Hepatocyte (in vitro differentiated cells): Measurements from ENCODE around the gene HTT. TPM values are rescaled to one million over a fixed set of nuclear protein-coding genes. Genes with fewer than 3 reads are reported as not detected.
"Not testable (repeated sequence)": the region's sequence is repeated elsewhere in the genome, so short reads cannot be mapped to it uniquely, and the experiment has no call there.

Experiments used
- DNase-seq: peaks from one replicate; pipeline ENCODE4 v3.0.0-alpha.2; 2016; ENCODE audit warnings: low spot score
- H2AFZ ChIP-seq: fragments of 200-600 bp; sonication (generic); 2 replicates; pipeline ENCODE4 v1.6.0; 2016; ENCODE audit warnings: antibody characterized with exemption, mild to moderate bottlenecking
- H3K27ac ChIP-seq: fragments of 200-600 bp; sonication (generic); 2 replicates; pipeline ENCODE4 v1.5.1; 2016; ENCODE audit warnings: mild to moderate bottlenecking
- H3K27me3 ChIP-seq: fragments of 200-600 bp; sonication (generic); 2 replicates; pipeline ENCODE4 v1.6.1; 2016
- H3K36me3 ChIP-seq: fragments of 200-600 bp; sonication (generic); replicated peaks from 2 replicates; pipeline ENCODE4 v1.5.1; 2016; ENCODE audit warnings: low read depth; ENCODE audit not compliant: insufficient read depth
- H3K4me1 ChIP-seq: fragments of 200-600 bp; sonication (generic); 2 replicates; pipeline ENCODE4 v1.5.1; 2016; ENCODE audit warnings: mild to moderate bottlenecking, moderate library complexity; ENCODE audit not compliant: insufficient read depth
- H3K4me2 ChIP-seq: fragments of 200-600 bp; sonication (generic); 2 replicates; pipeline ENCODE4 v1.6.0; 2016
- H3K4me3 ChIP-seq: fragments of 200-600 bp; sonication (generic); 2 replicates; pipeline ENCODE4 v1.5.1; 2016; ENCODE audit warnings: mild to moderate bottlenecking
- H3K79me2 ChIP-seq: fragments of 200-600 bp; sonication (generic); 2 replicates; pipeline ENCODE4 v1.6.0; 2017; ENCODE audit warnings: mild to moderate bottlenecking
- H3K9me2 ChIP-seq: fragments of 200-600 bp; sonication (generic); replicated peaks from 2 replicates; pipeline ENCODE4 v1.6.0; 2017; ENCODE audit warnings: mild to moderate bottlenecking; ENCODE audit not compliant: insufficient read depth
- H3K9me3 ChIP-seq: fragments of 200-600 bp; sonication (generic); 2 replicates; pipeline ENCODE4 v1.5.1; 2016; ENCODE audit warnings: low read depth, mild to moderate bottlenecking
- H4K20me1 ChIP-seq: fragments of 200-600 bp; sonication (generic); 2 replicates; pipeline ENCODE4 v1.6.0; 2016; ENCODE audit warnings: mild to moderate bottlenecking; ENCODE audit not compliant: insufficient read depth, poor library complexity, severe bottlenecking
- EZH2 ChIP-seq: fragments of 200-600 bp; sonication (generic); IDR thresholded peaks from 2 replicates; pipeline ENCODE4 v1.6.1; 2016; ENCODE audit warnings: antibody characterized with exemption, mild to moderate bottlenecking, borderline replicate concordance
- EZH2phosphoT487 ChIP-seq: fragments of 200-600 bp; sonication (generic); IDR thresholded peaks from one replicate; pipeline ENCODE4 v1.6.1; 2018; ENCODE audit warnings: antibody characterized with exemption, mild to moderate bottlenecking, low read depth, moderate library complexity; ENCODE audit not compliant: unreplicated experiment, severe bottlenecking
- WGBS: methylation state at CpG from one replicate; pipeline ENCODE4 v1.1.6; 2016; ENCODE audit warnings: low lambda C conversion rate; ENCODE audit errors: missing lambda C conversion rate; 5-methylcytosine and 5-hydroxymethylcytosine counted together
- polyA plus RNA-seq: library from polyadenylated mRNA; unstranded; fragments of >200 nt; fragmentation: Nextera tagmentation; extraction: Ambion mirVana; gene quantifications from 2 replicates; pipeline ENCODE4 v1.2.1, GENCODE V29; 2016
- total RNA-seq: library from RNA; depleted of rRNA; stranded (reverse); fragments of >200 nt; gene quantifications from 2 replicates; pipeline ENCODE4 v1.2.3, GENCODE V29; 2014
- TF ChIP-seq, protein P1 (sequence below): fragments of 200-600 bp; sonication (generic); IDR thresholded peaks from 2 replicates; pipeline ENCODE4 v1.5.1; 2016; ENCODE audit warnings: antibody characterized with exemption, mild to moderate bottlenecking; ENCODE audit not compliant: poor library complexity

The HTT gene
- total and polyA plus RNA-seq, 2 experiments from 2014 or later = 12.4 to 33.9 TPM

- Histone ChIP-seq H3K4me1 (no peaks in the 10 kb centered on the region), H3K4me2 (no peak overlapping the region), H3K9me3 (peaks cover 6% of the 10 kb centered on the region), H3K27me3 (no peaks in the 10 kb centered on the region), H2AFZ (no peak overlapping the region), H3K79me2 (peaks cover 7% of the 10 kb centered on the region), H3K9me2 (no peaks in the 10 kb centered on the region), H4K20me1 (no peaks in the 10 kb centered on the region), H3K4me3 (no peak overlapping the region), H3K27ac (no peak overlapping the region), H3K36me3 (peaks cover 10% of the 10 kb centered on the region)
- no peak for DNase-seq
- TF ChIP-seq EZH2 (no peak), EZH2phosphoT487 (no peak)
- TF ChIP-seq, protein P1, sequence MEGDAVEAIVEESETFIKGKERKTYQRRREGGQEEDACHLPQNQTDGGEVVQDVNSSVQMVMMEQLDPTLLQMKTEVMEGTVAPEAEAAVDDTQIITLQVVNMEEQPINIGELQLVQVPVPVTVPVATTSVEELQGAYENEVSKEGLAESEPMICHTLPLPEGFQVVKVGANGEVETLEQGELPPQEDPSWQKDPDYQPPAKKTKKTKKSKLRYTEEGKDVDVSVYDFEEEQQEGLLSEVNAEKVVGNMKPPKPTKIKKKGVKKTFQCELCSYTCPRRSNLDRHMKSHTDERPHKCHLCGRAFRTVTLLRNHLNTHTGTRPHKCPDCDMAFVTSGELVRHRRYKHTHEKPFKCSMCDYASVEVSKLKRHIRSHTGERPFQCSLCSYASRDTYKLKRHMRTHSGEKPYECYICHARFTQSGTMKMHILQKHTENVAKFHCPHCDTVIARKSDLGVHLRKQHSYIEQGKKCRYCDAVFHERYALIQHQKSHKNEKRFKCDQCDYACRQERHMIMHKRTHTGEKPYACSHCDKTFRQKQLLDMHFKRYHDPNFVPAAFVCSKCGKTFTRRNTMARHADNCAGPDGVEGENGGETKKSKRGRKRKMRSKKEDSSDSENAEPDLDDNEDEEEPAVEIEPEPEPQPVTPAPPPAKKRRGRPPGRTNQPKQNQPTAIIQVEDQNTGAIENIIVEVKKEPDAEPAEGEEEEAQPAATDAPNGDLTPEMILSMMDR = no peak
- WGBS = 89% methylated on average over 4 of the region's 4 CpGs
Measured at GRCh38 chr4:3157366-3157765, 82.9 kb downstream of the HTT start.

- Histone ChIP-seq H3K36me3 (peaks cover 10% of the 10 kb centered on the region), H3K79me2 (peaks cover 14% of the 10 kb centered on the region), H4K20me1 (no peaks in the 10 kb centered on the region), H3K9me2 (no peaks in the 10 kb centered on the region), H3K27ac (no peak overlapping the region), H3K4me3 (no peak overlapping the region), H3K4me2 (no peak overlapping the region), H3K27me3 (no peaks in the 10 kb centered on the region), H2AFZ (no peak overlapping the region), H3K4me1 (no peaks in the 10 kb centered on the region), H3K9me3 (peaks cover 11% of the 10 kb centered on the region)
- WGBS = 91% methylated on average over 7 of the region's 7 CpGs
- TF ChIP-seq EZH2phosphoT487 = no peak
- no peak for TF ChIP-seq EZH2
- TF ChIP-seq, protein P1 = no peak
- no peak for DNase-seq
Measured at GRCh38 chr4:3158841-3159240, 84.4 kb downstream of the HTT start.

DNA sequence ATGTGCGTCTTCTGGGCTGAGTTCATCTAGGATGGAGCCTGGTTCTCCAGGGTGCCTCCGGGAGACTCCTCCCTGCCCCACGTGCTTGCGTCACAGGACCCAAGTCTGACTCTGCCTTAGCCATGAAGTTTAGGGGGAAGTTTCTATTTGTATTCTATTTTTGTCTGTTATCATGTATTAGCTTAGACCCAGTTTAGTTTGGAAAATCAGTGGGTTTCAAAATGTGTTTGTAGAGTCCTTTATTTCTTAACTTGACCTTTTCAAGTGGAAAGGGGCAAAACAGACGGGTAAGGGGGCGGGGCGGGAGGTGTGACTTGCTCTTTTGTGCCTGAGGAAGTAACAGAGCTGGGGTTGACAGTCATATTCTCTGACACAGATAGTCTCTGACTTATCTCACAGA lies 86.0 kb downstream of the HTT start:
- H3K4me3 ChIP-seq = no peak overlapping the region
- WGBS = 96% methylated on average over 7 of the region's 7 CpGs
- no peaks in the 10 kb centered on the region for H4K20me1 ChIP-seq
- peaks cover 10% of the 10 kb centered on the region for H3K36me3 ChIP-seq
- no peaks in the 10 kb centered on the region for H3K4me1 ChIP-seq
- TF ChIP-seq EZH2 (no peak), EZH2phosphoT487 (no peak)
- TF ChIP-seq, protein P1 = no peak
- H3K9me2 ChIP-seq = no peaks in the 10 kb centered on the region
- no peak overlapping the region for H3K27ac ChIP-seq
- no peak for DNase-seq
- H3K9me3 ChIP-seq = peaks cover 11% of the 10 kb centered on the region
- H3K4me2 ChIP-seq = no peak overlapping the region
- H3K79me2 ChIP-seq = peaks cover 20% of the 10 kb centered on the region
- no peak overlapping the region for H2AFZ ChIP-seq
- H3K27me3 ChIP-seq = no peaks in the 10 kb centered on the region

DNA sequence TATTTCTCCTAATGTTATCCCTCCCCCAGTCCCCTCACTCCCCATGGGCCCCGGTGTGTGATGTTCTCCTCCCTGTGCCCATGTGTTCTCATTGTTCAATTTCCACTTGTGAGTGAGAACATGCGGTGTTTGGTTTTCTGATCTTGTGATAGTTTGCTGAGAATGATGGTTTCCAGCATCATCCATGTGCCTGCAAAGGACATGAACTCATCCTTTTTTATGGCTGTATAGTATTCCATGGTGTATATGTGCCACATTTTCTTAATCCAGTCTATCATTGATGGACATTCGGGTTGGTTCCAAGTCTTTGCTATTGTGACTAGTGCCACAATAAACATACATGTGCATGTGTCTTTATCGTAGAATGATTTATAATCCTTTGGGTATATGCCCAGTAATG lies 86.6 kb downstream of the HTT start:
- H2AFZ ChIP-seq, H3K4me2 ChIP-seq, H3K27me3 ChIP-seq, H3K27ac ChIP-seq, H3K4me3 ChIP-seq, DNase-seq, H3K9me2 ChIP-seq, H3K36me3 ChIP-seq, H4K20me1 ChIP-seq, H3K4me1 ChIP-seq: not testable (repeated sequence)
- H3K79me2 ChIP-seq = peaks cover 20% of the 10 kb centered on the region
- 99% methylated on average over 4 of the region's 4 CpGs for WGBS
- peaks cover 11% of the 10 kb centered on the region for H3K9me3 ChIP-seq

DNA sequence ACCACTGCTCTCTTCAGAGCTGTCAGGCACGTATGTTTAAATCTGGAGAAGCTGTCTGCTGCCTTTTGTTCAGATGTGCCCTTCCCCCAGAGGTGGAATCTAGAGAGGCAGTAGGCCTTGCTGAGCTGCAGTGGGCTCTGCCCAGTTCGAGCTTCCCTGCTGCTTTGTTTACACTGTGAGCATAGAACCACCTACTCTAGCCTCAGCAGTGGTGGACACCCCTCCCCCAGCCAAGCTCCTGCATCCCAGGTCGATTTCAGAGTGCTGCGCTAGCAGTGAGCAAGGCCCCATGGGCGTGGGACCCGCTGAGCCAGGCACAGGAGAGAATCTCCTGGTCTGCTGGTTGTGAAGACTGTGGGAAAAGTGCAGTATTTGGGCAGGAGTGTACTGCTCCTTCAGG lies 92.0 kb downstream of the HTT start:
- not testable (repeated sequence) for DNase-seq, H4K20me1 ChIP-seq, H3K27ac ChIP-seq, H3K4me2 ChIP-seq, H3K27me3 ChIP-seq, H3K4me3 ChIP-seq, H3K4me1 ChIP-seq, H3K9me2 ChIP-seq, H2AFZ ChIP-seq, H3K36me3 ChIP-seq
- H3K9me3 ChIP-seq = peaks cover 11% of the 10 kb centered on the region
- WGBS = 74% methylated on average over 6 of the region's 6 CpGs
- peaks cover 36% of the 10 kb centered on the region for H3K79me2 ChIP-seq
